WTC11 (cell line): ENCODE results near the gene CBX5. TPM values are rescaled to one million over a fixed set of nuclear protein-coding genes. Genes with fewer than 3 reads are reported as not detected.
"Not testable (repeated sequence)": the region's sequence is repeated elsewhere in the genome, so short reads cannot be mapped to it uniquely, and the experiment has no call there.

Source experiments
- ATAC-seq: fragments of 200-7000 bp; cut with Tn5 transposase; 2 replicates; pipeline ENCODE4 v1.10.0; 2021; ENCODE audit warnings: mild to moderate bottlenecking, moderate library complexity
- CTCF ChIA-PET: fragments of 300-600 bp; sonication (Branson Sonifier 250); formaldehyde crosslinking; loops from one replicate; lab custom pipeline; 2021; ENCODE audit warnings: antibody characterized with exemption; lab: Charles Lee
- POLR2A ChIA-PET: fragments of 350-600 bp; sonication (Branson Sonifier 250); formaldehyde crosslinking; loops from one replicate; lab custom pipeline; 2021; ENCODE audit warnings: antibody characterized with exemption; lab: Charles Lee
- DNase-seq: peaks from one replicate; pipeline ENCODE4 v3.0.0; 2021; ENCODE audit warnings: low spot score
- H3K27ac Mint-ChIP-seq: 2 replicates; pipeline ENCODE4 v1.8.0; 2021; ENCODE audit warnings: mixed read lengths
- H3K27me3 Mint-ChIP-seq: 2 replicates; pipeline ENCODE4 v1.8.0; 2021; ENCODE audit warnings: low read depth, mild to moderate bottlenecking, moderate library complexity, mixed read lengths
- H3K36me3 Mint-ChIP-seq: 2 replicates; pipeline ENCODE4 v1.8.0; 2021; ENCODE audit warnings: mixed read lengths
- H3K4me1 Mint-ChIP-seq: 2 replicates; pipeline ENCODE4 v1.8.0; 2022; ENCODE audit warnings: mixed read lengths
- H3K4me3 Mint-ChIP-seq: 2 replicates; pipeline ENCODE4 v1.8.0; 2021; ENCODE audit warnings: mild to moderate bottlenecking, moderate library complexity, mixed read lengths
- H3K9me3 Mint-ChIP-seq: 2 replicates; pipeline ENCODE4 v1.8.0; 2021; ENCODE audit warnings: mixed read lengths
- GABPB1 ChIP-seq: sonication (generic); formaldehyde crosslinking; IDR thresholded peaks from 2 replicates; pipeline ENCODE4 v1.8.1; 2023; ENCODE audit warnings: mild to moderate bottlenecking, missing genetic modification reagents
- NFE2L1 ChIP-seq: sonication (generic); formaldehyde crosslinking; IDR thresholded peaks from 2 replicates; pipeline ENCODE4 v1.8.1; 2023; ENCODE audit warnings: missing genetic modification reagents
- NR3C1 ChIP-seq: sonication (generic); formaldehyde crosslinking; conservative IDR thresholded peaks from 2 replicates; pipeline ENCODE4 v1.8.1; 2023; ENCODE audit warnings: low read depth, mild to moderate bottlenecking, missing genetic modification reagents
- TCF7 ChIP-seq: sonication (generic); formaldehyde crosslinking; IDR thresholded peaks from 2 replicates; pipeline ENCODE4 v1.8.0; 2022; ENCODE audit warnings: mild to moderate bottlenecking, low read depth, missing genetic modification reagents, moderate library complexity
- ZNF317 ChIP-seq: sonication (generic); formaldehyde crosslinking; IDR thresholded peaks from 2 replicates; pipeline ENCODE4 v1.8.1; 2023; ENCODE audit warnings: low read depth, mild to moderate bottlenecking, moderate library complexity, missing genetic modification reagents, borderline replicate concordance
- ZNF423 ChIP-seq: fragments of 250-450 bp; sonication (Bioruptor Pico); IDR thresholded peaks from 2 replicates; pipeline ENCODE4 v2.1.2; 2022; ENCODE audit warnings: mild to moderate bottlenecking, moderate library complexity
- total RNA-seq: library from RNA; stranded (reverse); gene quantifications from 3 replicates; pipeline ENCODE4 v1.2.3, GENCODE V29; 2021
- TF ChIP-seq, protein P1 (sequence below): fragments of 250-450 bp; sonication (Bioruptor Pico); IDR thresholded peaks from 2 replicates; pipeline ENCODE4 v1.9.0; 2021; ENCODE audit warnings: moderate library complexity, mild to moderate bottlenecking, inconsistent platforms, borderline replicate concordance
- TF ChIP-seq, protein P2 (sequence below): fragments of 250-450 bp; sonication (Bioruptor Pico); IDR thresholded peaks from 2 replicates; pipeline ENCODE4 v2.1.2; 2022; ENCODE audit warnings: mild to moderate bottlenecking, moderate library complexity
- TF ChIP-seq, protein P3 (sequence below): sonication (generic); formaldehyde crosslinking; IDR thresholded peaks from 2 replicates; pipeline ENCODE4 v1.8.1; 2022; ENCODE audit warnings: mild to moderate bottlenecking, moderate library complexity, missing genetic modification reagents
- TF ChIP-seq, protein P4 (sequence below): sonication (generic); formaldehyde crosslinking; IDR thresholded peaks from 2 replicates; pipeline ENCODE4 v1.8.1; 2023; ENCODE audit warnings: mild to moderate bottlenecking, missing genetic modification reagents
- TF ChIP-seq, protein P5 (sequence below): sonication (generic); formaldehyde crosslinking; IDR thresholded peaks from 2 replicates; pipeline ENCODE4 v1.8.0; 2023; ENCODE audit warnings: missing genetic modification reagents, mild to moderate bottlenecking, borderline replicate concordance

Gene CBX5
- total RNA-seq, 1 experiment from 2014 or later = 182 TPM

DNA sequence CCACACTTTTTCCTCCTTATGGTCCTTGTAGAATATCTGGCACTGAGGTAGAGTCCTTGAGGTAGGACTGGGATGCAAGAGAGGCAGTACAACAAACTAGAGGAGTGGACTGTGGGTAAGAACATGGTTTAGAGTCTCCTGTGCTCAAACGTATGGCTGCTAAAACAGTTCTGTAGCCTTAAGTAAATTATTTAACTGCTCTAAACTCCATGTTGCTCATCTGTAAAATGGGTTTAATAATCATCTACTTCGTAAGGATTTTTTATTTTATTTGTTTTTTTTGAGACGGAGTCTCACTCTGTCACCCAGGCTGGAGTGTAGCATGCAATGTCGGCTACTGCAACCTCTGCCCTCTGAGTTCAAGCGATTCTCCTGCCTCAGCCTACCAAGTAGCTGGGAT is 41.4 kb upstream of the CBX5 start (continued):
- TF ChIP-seq, protein P1, sequence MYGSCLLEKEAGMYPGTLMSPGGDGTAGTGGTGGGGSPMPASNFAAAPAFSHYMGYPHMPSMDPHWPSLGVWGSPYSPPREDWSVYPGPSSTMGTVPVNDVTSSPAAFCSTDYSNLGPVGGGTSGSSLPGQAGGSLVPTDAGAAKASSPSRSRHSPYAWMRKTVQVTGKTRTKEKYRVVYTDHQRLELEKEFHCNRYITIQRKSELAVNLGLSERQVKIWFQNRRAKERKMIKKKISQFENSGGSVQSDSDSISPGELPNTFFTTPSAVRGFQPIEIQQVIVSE = no peak

DNA sequence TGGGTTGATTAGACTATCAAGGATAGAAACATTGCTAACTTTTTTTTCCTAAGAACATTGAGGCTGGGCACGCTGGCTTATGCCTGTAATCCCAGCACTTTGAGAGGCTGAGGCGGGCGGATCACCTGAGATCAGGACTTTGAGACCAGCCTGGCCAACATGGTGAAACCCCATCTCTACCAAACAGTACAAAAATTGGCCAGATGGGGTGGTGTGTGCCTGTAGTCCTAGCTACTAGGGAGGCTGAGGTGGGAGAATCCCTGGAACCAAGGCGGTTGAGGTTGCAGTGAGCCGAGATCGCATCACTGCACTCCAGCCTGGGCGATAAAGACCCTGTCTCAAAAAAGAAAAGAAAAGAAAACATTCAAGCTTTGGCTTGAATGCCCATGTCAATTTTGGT is 32.4 kb upstream of the CBX5 start:
- H3K4me1 Mint-ChIP-seq, POLR2A ChIA-PET, H3K27me3 Mint-ChIP-seq, H3K9me3 Mint-ChIP-seq, DNase-seq, H3K27ac Mint-ChIP-seq, H3K4me3 Mint-ChIP-seq, H3K36me3 Mint-ChIP-seq: not testable (repeated sequence)
- peak; percentile 22; the same call in 1 of the 2 replicates for ATAC-seq
- CTCF ChIA-PET = interaction anchor here (0.7 to 1.5 kb wide), 3 partner anchors 13 to 87 kb away, joined by 3 to 6 read pairs (median 4); partner anchors contain the start of gene COPZ1

DNA sequence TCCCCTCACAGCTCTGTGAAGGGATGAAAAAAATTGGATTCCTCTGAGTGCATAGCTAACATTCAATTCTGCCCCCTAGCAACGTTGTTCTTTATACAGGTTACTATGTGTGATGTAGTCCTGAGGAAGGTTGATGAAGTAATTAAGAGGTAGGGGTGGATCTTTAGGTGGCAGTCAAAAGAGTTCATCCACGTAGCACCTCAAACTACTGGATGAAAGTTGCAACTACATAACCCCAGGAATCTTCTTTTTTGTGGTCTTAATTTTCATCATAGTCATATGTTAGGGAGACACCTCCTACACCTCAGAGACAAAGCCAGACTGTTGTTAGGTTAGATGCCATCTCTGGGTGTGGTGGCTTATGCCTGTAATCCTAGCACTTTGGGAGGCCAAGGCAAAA is 31.1 kb upstream of the CBX5 start:
- no peaks in the 10 kb centered on the region for H3K9me3 Mint-ChIP-seq
- H3K4me3 Mint-ChIP-seq = no peak overlapping the region

More for the DNA sequence above, 31.1 kb upstream of the CBX5 start:
- Mint-ChIP-seq H3K27me3 (no peaks in the 10 kb centered on the region; the same call in 1 of the 2 replicates), H3K4me1 (peaks cover 8% of the 10 kb centered on the region; the same call in 1 of the 2 replicates), H3K36me3 (no peaks in the 10 kb centered on the region)
- POLR2A ChIA-PET = interaction anchor here (0.6 kb wide), 2 partner anchors 32 to 46 kb away, joined by 3 read pairs; no protein-coding TSS in a partner anchor
- TF ChIP-seq, protein P2, sequence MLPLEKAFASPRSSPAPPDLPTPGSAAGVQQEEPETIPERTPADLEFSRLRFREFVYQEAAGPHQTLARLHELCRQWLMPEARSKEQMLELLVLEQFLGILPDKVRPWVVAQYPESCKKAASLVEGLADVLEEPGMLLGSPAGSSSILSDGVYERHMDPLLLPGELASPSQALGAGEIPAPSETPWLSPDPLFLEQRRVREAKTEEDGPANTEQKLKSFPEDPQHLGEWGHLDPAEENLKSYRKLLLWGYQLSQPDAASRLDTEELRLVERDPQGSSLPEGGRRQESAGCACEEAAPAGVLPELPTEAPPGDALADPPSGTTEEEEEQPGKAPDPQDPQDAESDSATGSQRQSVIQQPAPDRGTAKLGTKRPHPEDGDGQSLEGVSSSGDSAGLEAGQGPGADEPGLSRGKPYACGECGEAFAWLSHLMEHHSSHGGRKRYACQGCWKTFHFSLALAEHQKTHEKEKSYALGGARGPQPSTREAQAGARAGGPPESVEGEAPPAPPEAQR (CRISPR knock-in tag) = no peak
- TF ChIP-seq, protein P3, sequence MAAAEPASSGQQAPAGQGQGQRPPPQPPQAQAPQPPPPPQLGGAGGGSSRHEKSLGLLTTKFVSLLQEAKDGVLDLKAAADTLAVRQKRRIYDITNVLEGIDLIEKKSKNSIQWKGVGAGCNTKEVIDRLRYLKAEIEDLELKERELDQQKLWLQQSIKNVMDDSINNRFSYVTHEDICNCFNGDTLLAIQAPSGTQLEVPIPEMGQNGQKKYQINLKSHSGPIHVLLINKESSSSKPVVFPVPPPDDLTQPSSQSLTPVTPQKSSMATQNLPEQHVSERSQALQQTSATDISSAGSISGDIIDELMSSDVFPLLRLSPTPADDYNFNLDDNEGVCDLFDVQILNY = no peak
- TF ChIP-seq ZNF317 (CRISPR knock-in tag) (no peak), ZNF423 (CRISPR knock-in tag) (no peak), NFE2L1 (CRISPR knock-in tag) (no peak), TCF7 (CRISPR knock-in tag) (no peak), NR3C1 (no peak), GABPB1 (CRISPR knock-in tag) (no peak)
- TF ChIP-seq, protein P4, sequence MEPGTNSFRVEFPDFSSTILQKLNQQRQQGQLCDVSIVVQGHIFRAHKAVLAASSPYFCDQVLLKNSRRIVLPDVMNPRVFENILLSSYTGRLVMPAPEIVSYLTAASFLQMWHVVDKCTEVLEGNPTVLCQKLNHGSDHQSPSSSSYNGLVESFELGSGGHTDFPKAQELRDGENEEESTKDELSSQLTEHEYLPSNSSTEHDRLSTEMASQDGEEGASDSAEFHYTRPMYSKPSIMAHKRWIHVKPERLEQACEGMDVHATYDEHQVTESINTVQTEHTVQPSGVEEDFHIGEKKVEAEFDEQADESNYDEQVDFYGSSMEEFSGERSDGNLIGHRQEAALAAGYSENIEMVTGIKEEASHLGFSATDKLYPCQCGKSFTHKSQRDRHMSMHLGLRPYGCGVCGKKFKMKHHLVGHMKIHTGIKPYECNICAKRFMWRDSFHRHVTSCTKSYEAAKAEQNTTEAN = no peak
- TF ChIP-seq, protein P5, sequence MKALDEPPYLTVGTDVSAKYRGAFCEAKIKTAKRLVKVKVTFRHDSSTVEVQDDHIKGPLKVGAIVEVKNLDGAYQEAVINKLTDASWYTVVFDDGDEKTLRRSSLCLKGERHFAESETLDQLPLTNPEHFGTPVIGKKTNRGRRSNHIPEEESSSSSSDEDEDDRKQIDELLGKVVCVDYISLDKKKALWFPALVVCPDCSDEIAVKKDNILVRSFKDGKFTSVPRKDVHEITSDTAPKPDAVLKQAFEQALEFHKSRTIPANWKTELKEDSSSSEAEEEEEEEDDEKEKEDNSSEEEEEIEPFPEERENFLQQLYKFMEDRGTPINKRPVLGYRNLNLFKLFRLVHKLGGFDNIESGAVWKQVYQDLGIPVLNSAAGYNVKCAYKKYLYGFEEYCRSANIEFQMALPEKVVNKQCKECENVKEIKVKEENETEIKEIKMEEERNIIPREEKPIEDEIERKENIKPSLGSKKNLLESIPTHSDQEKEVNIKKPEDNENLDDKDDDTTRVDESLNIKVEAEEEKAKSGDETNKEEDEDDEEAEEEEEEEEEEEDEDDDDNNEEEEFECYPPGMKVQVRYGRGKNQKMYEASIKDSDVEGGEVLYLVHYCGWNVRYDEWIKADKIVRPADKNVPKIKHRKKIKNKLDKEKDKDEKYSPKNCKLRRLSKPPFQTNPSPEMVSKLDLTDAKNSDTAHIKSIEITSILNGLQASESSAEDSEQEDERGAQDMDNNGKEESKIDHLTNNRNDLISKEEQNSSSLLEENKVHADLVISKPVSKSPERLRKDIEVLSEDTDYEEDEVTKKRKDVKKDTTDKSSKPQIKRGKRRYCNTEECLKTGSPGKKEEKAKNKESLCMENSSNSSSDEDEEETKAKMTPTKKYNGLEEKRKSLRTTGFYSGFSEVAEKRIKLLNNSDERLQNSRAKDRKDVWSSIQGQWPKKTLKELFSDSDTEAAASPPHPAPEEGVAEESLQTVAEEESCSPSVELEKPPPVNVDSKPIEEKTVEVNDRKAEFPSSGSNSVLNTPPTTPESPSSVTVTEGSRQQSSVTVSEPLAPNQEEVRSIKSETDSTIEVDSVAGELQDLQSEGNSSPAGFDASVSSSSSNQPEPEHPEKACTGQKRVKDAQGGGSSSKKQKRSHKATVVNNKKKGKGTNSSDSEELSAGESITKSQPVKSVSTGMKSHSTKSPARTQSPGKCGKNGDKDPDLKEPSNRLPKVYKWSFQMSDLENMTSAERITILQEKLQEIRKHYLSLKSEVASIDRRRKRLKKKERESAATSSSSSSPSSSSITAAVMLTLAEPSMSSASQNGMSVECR (CRISPR knock-in tag) = no peak
- TF ChIP-seq, all 79 proteins: peak for 0
- CTCF ChIA-PET = interaction anchor here (0.7 to 2.9 kb wide), 3 partner anchors 14 to 68 kb away, joined by 3 to 17 read pairs (median 3); partner anchors contain the start of gene COPZ1
- no peak for DNase-seq
- no peak overlapping the region for H3K27ac Mint-ChIP-seq
- no peak for ATAC-seq
